WTC11 (cell line): ENCODE results near the gene RAD18. TPM values are rescaled to one million over a fixed set of nuclear protein-coding genes. Genes with fewer than 3 reads are reported as not detected.

Experiments
- ATAC-seq: fragments of 200-7000 bp; cut with Tn5 transposase; 2 replicates; pipeline ENCODE4 v1.10.0; 2021; ENCODE audit warnings: mild to moderate bottlenecking, moderate library complexity
- CTCF ChIA-PET: fragments of 300-600 bp; sonication (Branson Sonifier 250); formaldehyde crosslinking; loops from one replicate; lab custom pipeline; 2021; ENCODE audit warnings: antibody characterized with exemption; lab: Charles Lee
- POLR2A ChIA-PET: fragments of 350-600 bp; sonication (Branson Sonifier 250); formaldehyde crosslinking; loops from one replicate; lab custom pipeline; 2021; ENCODE audit warnings: antibody characterized with exemption; lab: Charles Lee
- DNase-seq: peaks from one replicate; pipeline ENCODE4 v3.0.0; 2021; ENCODE audit warnings: low spot score
- H3K27ac Mint-ChIP-seq: 2 replicates; pipeline ENCODE4 v1.8.0; 2021; ENCODE audit warnings: mixed read lengths
- H3K27me3 Mint-ChIP-seq: 2 replicates; pipeline ENCODE4 v1.8.0; 2021; ENCODE audit warnings: low read depth, mild to moderate bottlenecking, moderate library complexity, mixed read lengths
- H3K36me3 Mint-ChIP-seq: 2 replicates; pipeline ENCODE4 v1.8.0; 2021; ENCODE audit warnings: mixed read lengths
- H3K4me1 Mint-ChIP-seq: 2 replicates; pipeline ENCODE4 v1.8.0; 2022; ENCODE audit warnings: mixed read lengths
- H3K4me3 Mint-ChIP-seq: 2 replicates; pipeline ENCODE4 v1.8.0; 2021; ENCODE audit warnings: mild to moderate bottlenecking, moderate library complexity, mixed read lengths
- H3K9me3 Mint-ChIP-seq: 2 replicates; pipeline ENCODE4 v1.8.0; 2021; ENCODE audit warnings: mixed read lengths
- ATF3 ChIP-seq: sonication (generic); formaldehyde crosslinking; conservative IDR thresholded peaks from 2 replicates; pipeline ENCODE4 v1.8.1; 2022; ENCODE audit warnings: mild to moderate bottlenecking, missing genetic modification reagents
- E2F5 ChIP-seq: sonication (generic); formaldehyde crosslinking; IDR thresholded peaks from 2 replicates; pipeline ENCODE4 v1.8.1; 2022; ENCODE audit warnings: mild to moderate bottlenecking, moderate library complexity, missing genetic modification reagents
- FOXK1 ChIP-seq: sonication (generic); formaldehyde crosslinking; IDR thresholded peaks from 2 replicates; pipeline ENCODE4 v1.8.0; 2022; ENCODE audit warnings: mild to moderate bottlenecking, moderate library complexity, missing genetic modification reagents
- GRHL2 ChIP-seq: fragments of 250-450 bp; sonication (Bioruptor Pico); IDR thresholded peaks from 2 replicates; pipeline ENCODE4 v1.8.0; 2022; ENCODE audit warnings: mild to moderate bottlenecking, moderate library complexity; ENCODE audit not compliant: insufficient replicate concordance, severe bottlenecking
- HMGA2 ChIP-seq: fragments of 250-450 bp; sonication (Bioruptor Pico); IDR thresholded peaks from 2 replicates; pipeline ENCODE4 v1.4.0; 2021; ENCODE audit warnings: mild to moderate bottlenecking, moderate library complexity
- JAZF1 ChIP-seq: fragments of 250-450 bp; sonication (Bioruptor Pico); IDR thresholded peaks from 2 replicates; pipeline ENCODE4 v1.9.0; 2021; ENCODE audit warnings: moderate library complexity, mild to moderate bottlenecking, inconsistent platforms
- MYBL2 ChIP-seq: sonication (generic); formaldehyde crosslinking; IDR thresholded peaks from 2 replicates; pipeline ENCODE4 v1.8.1; 2023; ENCODE audit warnings: mild to moderate bottlenecking, moderate library complexity, missing genetic modification reagents
- NFATC4 ChIP-seq: fragments of 250-450 bp; sonication (Bioruptor Pico); IDR thresholded peaks from 2 replicates; pipeline ENCODE4 v1.9.0; 2021; ENCODE audit warnings: mild to moderate bottlenecking
- NR2C2 ChIP-seq: sonication (generic); formaldehyde crosslinking; IDR thresholded peaks from 2 replicates; pipeline ENCODE4 v1.8.0; 2022; ENCODE audit warnings: mild to moderate bottlenecking, missing genetic modification reagents
- NR3C1 ChIP-seq: sonication (generic); formaldehyde crosslinking; conservative IDR thresholded peaks from 2 replicates; pipeline ENCODE4 v1.8.1; 2023; ENCODE audit warnings: low read depth, mild to moderate bottlenecking, missing genetic modification reagents
- PRRX2 ChIP-seq: fragments of 250-450 bp; sonication (Bioruptor Pico); IDR thresholded peaks from 2 replicates; pipeline ENCODE4 v1.8.0; 2021; ENCODE audit warnings: mild to moderate bottlenecking
- RELA ChIP-seq: sonication (generic); formaldehyde crosslinking; IDR thresholded peaks from 2 replicates; pipeline ENCODE4 v1.8.1; 2022; ENCODE audit warnings: missing genetic modification reagents, mild to moderate bottlenecking, borderline replicate concordance
- RORB ChIP-seq: fragments of 250-450 bp; sonication (Bioruptor Pico); IDR thresholded peaks from 2 replicates; pipeline ENCODE4 v1.9.0; 2021; ENCODE audit warnings: mild to moderate bottlenecking
- TCF7 ChIP-seq: sonication (generic); formaldehyde crosslinking; IDR thresholded peaks from 2 replicates; pipeline ENCODE4 v1.8.0; 2022; ENCODE audit warnings: mild to moderate bottlenecking, low read depth, missing genetic modification reagents, moderate library complexity
- TEAD4 ChIP-seq: sonication (generic); formaldehyde crosslinking; IDR thresholded peaks from 2 replicates; pipeline ENCODE4 v1.8.0; 2022; ENCODE audit warnings: mild to moderate bottlenecking, missing genetic modification reagents
- ZBTB21 ChIP-seq: sonication (generic); formaldehyde crosslinking; IDR thresholded peaks from 2 replicates; pipeline ENCODE4 v1.8.1; 2023; ENCODE audit warnings: mild to moderate bottlenecking, missing genetic modification reagents, borderline replicate concordance
- ZBTB43 ChIP-seq: sonication (generic); formaldehyde crosslinking; IDR thresholded peaks from 2 replicates; pipeline ENCODE4 v1.8.1; 2023; ENCODE audit warnings: mild to moderate bottlenecking, missing genetic modification reagents
- total RNA-seq: library from RNA; stranded (reverse); gene quantifications from 3 replicates; pipeline ENCODE4 v1.2.3, GENCODE V29; 2021
- TF ChIP-seq, protein P1 (sequence below): sonication (generic); formaldehyde crosslinking; IDR thresholded peaks from 2 replicates; pipeline ENCODE4 v1.8.0; 2022; ENCODE audit warnings: mild to moderate bottlenecking, missing genetic modification reagents
- TF ChIP-seq, protein P2 (sequence below): sonication (generic); formaldehyde crosslinking; IDR thresholded peaks from 2 replicates; pipeline ENCODE4 v1.8.1; 2023; ENCODE audit warnings: mild to moderate bottlenecking, missing genetic modification reagents, moderate library complexity
- TF ChIP-seq, protein P3 (sequence below): fragments of 250-450 bp; sonication (Bioruptor Pico); IDR thresholded peaks from 2 replicates; pipeline ENCODE4 v1.9.0; 2021; ENCODE audit warnings: mild to moderate bottlenecking

Gene RAD18
- total RNA-seq, 1 experiment from 2014 or later: 24.4 TPM

DNA sequence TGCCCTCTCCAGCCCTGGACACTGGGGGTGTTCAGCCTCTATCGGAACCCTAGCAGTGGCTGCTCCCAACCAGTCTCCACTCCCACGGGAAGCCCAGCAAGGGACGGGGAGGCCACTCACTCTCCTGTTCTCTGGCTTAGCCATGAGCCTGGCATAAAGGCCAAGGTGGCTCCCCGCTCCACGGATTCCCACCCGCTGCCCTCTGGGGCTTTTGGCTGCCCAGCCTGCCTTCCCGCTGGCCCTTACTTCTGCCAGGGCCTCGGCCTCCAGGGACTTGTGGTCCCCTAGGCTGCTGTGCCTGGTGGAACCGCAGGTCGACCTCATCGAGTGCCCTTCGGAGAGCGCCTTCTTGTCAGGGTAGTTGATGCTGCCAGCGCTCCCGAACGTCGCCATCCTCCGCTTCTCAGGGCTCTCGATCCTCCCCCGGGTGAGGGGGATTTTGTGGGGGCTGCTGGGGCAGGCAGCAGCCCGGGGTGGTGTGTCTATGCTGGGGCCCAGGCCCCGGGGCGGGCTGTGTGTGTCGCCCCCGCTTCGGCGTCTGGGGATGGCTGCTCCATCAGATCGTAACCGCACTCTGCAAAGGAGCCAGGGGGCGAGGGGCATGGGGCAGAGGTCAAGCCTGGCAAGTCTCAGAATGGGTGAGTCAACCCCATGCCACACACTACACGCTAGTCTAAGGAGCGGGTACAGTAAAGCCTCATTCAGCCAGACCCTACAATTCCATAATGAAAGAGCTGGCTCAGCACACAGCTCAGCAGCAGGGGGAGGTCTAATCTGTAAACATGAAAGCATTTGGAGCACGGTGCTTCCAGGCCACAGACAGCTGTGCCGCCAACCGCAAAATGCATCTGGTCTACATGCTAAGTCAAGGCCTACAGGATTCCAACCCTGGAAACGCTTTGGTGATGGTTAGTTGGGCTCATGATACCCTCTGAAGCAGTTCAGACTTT lies 27.3 kb upstream of the RAD18 start (continued):
- TF ChIP-seq NR2C2 (CRISPR knock-in tag) (no peak), MYBL2 (CRISPR knock-in tag) (no peak), NR3C1 (CRISPR knock-in tag) (no peak), ATF3 (CRISPR knock-in tag) (no peak)
- TF ChIP-seq, protein P1, sequence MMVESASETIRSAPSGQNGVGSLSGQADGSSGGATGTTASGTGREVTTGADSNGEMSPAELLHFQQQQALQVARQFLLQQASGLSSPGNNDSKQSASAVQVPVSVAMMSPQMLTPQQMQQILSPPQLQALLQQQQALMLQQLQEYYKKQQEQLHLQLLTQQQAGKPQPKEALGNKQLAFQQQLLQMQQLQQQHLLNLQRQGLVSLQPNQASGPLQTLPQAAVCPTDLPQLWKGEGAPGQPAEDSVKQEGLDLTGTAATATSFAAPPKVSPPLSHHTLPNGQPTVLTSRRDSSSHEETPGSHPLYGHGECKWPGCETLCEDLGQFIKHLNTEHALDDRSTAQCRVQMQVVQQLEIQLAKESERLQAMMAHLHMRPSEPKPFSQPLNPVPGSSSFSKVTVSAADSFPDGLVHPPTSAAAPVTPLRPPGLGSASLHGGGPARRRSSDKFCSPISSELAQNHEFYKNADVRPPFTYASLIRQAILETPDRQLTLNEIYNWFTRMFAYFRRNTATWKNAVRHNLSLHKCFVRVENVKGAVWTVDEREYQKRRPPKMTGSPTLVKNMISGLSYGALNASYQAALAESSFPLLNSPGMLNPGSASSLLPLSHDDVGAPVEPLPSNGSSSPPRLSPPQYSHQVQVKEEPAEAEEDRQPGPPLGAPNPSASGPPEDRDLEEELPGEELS (CRISPR knock-in tag): no peak
- TF ChIP-seq, all 79 proteins: peak for 0

GRCh38 chr3:8988791-8989558 lies 25.7 kb upstream of the RAD18 start:
- ATAC-seq (no peak), DNase-seq (no peak)
- H3K36me3 Mint-ChIP-seq: no peaks in the 10 kb centered on the region
- H3K4me3 Mint-ChIP-seq: no peak overlapping the region
- no peak overlapping the region for H3K27ac Mint-ChIP-seq
- peaks cover 15% of the 10 kb centered on the region for H3K4me1 Mint-ChIP-seq
- ChIA-PET CTCF (interaction anchor here (0.7 to 5.8 kb wide), 24 partner anchors 9 to 408 kb away, joined by 3 to 115 read pairs (median 12); partner anchors contain the start of genes OXTR and SRGAP3), POLR2A (no interaction called here)
- no peaks in the 10 kb centered on the region for H3K9me3 Mint-ChIP-seq
- no peak for TF ChIP-seq RELA
- TF ChIP-seq ZBTB43 (CRISPR knock-in tag): no peak
- TF ChIP-seq, protein P2, sequence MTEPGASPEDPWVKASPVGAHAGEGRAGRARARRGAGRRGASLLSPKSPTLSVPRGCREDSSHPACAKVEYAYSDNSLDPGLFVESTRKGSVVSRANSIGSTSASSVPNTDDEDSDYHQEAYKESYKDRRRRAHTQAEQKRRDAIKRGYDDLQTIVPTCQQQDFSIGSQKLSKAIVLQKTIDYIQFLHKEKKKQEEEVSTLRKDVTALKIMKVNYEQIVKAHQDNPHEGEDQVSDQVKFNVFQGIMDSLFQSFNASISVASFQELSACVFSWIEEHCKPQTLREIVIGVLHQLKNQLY (CRISPR knock-in tag): no peak
- TF ChIP-seq, protein P3, sequence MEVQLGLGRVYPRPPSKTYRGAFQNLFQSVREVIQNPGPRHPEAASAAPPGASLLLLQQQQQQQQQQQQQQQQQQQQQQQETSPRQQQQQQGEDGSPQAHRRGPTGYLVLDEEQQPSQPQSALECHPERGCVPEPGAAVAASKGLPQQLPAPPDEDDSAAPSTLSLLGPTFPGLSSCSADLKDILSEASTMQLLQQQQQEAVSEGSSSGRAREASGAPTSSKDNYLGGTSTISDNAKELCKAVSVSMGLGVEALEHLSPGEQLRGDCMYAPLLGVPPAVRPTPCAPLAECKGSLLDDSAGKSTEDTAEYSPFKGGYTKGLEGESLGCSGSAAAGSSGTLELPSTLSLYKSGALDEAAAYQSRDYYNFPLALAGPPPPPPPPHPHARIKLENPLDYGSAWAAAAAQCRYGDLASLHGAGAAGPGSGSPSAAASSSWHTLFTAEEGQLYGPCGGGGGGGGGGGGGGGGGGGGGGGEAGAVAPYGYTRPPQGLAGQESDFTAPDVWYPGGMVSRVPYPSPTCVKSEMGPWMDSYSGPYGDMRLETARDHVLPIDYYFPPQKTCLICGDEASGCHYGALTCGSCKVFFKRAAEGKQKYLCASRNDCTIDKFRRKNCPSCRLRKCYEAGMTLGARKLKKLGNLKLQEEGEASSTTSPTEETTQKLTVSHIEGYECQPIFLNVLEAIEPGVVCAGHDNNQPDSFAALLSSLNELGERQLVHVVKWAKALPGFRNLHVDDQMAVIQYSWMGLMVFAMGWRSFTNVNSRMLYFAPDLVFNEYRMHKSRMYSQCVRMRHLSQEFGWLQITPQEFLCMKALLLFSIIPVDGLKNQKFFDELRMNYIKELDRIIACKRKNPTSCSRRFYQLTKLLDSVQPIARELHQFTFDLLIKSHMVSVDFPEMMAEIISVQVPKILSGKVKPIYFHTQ (CRISPR knock-in tag): no peak
- TF ChIP-seq RORB: no peak
- no peak for TF ChIP-seq HMGA2 (CRISPR knock-in tag)
- TF ChIP-seq E2F5 (CRISPR knock-in tag): no peak
- no peak for TF ChIP-seq ZBTB21 (CRISPR knock-in tag)
- TF ChIP-seq TCF7: no peak
- TF ChIP-seq FOXK1: no peak
- TF ChIP-seq NFATC4 (CRISPR knock-in tag): no peak
- no peak for TF ChIP-seq JAZF1
- TF ChIP-seq TEAD4 (CRISPR knock-in tag): no peak
- TF ChIP-seq PRRX2 (CRISPR knock-in tag): no peak
- TF ChIP-seq GRHL2 (CRISPR knock-in tag): no peak
- no peaks in the 10 kb centered on the region for H3K27me3 Mint-ChIP-seq
